B cell (primary cell): ENCODE data around the gene HDAC6. TPM values are rescaled to one million over a fixed set of nuclear protein-coding genes. Genes with fewer than 3 reads are reported as not detected.
A peak's percentile ranks its signal among the peaks of the same experiment; 100 is the strongest.

Experiments
- ATAC-seq: fragments of 200-7000 bp; cut with Tn5 transposase; one replicate; pipeline ENCODE4 v1.10.0; 2021; ENCODE audit warnings: low read depth, mild to moderate bottlenecking, moderate number of reproducible peaks, moderate library complexity
- CTCF ChIA-PET: fragments of 350-600 bp; sonication (Branson Sonifier 250); formaldehyde crosslinking; loops from one replicate; lab custom pipeline; 2021; ENCODE audit warnings: antibody characterized with exemption, inconsistent platforms; lab: Charles Lee
- POLR2A ChIA-PET: fragments of 350-600 bp; sonication (Branson Sonifier 250); formaldehyde crosslinking; loops from one replicate; lab custom pipeline; 2021; ENCODE audit warnings: antibody characterized with exemption; lab: Charles Lee
- DNase-seq: peaks from one replicate; pipeline ENCODE4 v3.0.0; 2013
- H2AFZ ChIP-seq: 2 replicates; pipeline ENCODE4 v1.6.1; 2012; ENCODE audit warnings: mild to moderate bottlenecking, low read depth, low read length; ENCODE audit not compliant: insufficient read depth, poor library complexity, severe bottlenecking
- H3K27ac ChIP-seq, 2 donors: 1 replicate in 1 of 2; 2 replicates in 1 of 2; pipeline ENCODE4 v1.5.1; 2012 to 2013; ENCODE audit warnings: low read length in 2 of 2, mild to moderate bottlenecking in 2 of 2, moderate library complexity in 1 of 2
- H3K27me3 ChIP-seq, 4 experiments: fragments of 200-600 bp in 1 of 4; sonication (generic) in 1 of 4; replicated peaks in 1 of 4; 1 replicate in 2 of 4; 2 replicates in 2 of 4; pipeline versions ENCODE4 v1.6.1 to v1.7.0; 2013 to 2016; ENCODE audit warnings: low read length in 3 of 4, mild to moderate bottlenecking in 2 of 4, mixed read lengths in 1 of 4, moderate library complexity in 1 of 4; ENCODE audit not compliant: insufficient read depth in 4 of 4, control insufficient read depth in 3 of 4; ENCODE audit errors: control extremely low read depth in 1 of 4
- H3K36me3 ChIP-seq, 2 experiments: replicated peaks in 1 of 2; 1 replicate in 1 of 2; 2 replicates in 1 of 2; pipeline versions ENCODE4 v1.6.1 to v1.7.1; 2013; ENCODE audit warnings: low read length in 1 of 2; ENCODE audit not compliant: insufficient read depth in 2 of 2, control insufficient read depth in 1 of 2; ENCODE audit errors: control extremely low read depth in 1 of 2, extremely low read depth in 1 of 2
- H3K4me1 ChIP-seq, 2 donors: fragments of 200-600 bp in 1 of 2; sonication (generic) in 1 of 2; 1 replicate in 1 of 2; 2 replicates in 1 of 2; pipeline versions ENCODE4 v1.5.1 to v1.6.1; 2013 to 2017; ENCODE audit warnings: low read length in 2 of 2; ENCODE audit not compliant: control insufficient read depth in 2 of 2, insufficient read depth in 2 of 2
- H3K4me2 ChIP-seq: replicated peaks from 2 replicates; pipeline ENCODE3; 2012; ENCODE audit warnings: mild to moderate bottlenecking, low read depth, low read length; ENCODE audit not compliant: poor library complexity, severe bottlenecking
- H3K4me3 ChIP-seq, 5 experiments: fragments of 200-600 bp in 1 of 5; sonication (generic) in 1 of 5; 1 replicate in 3 of 5; 2 replicates in 2 of 5; pipeline versions ENCODE4 v1.5.1 to v1.7.0; 2011 to 2016; ENCODE audit warnings: low read length in 4 of 5, mild to moderate bottlenecking in 4 of 5, low read depth in 2 of 5, control low read depth in 1 of 5, moderate library complexity in 1 of 5; ENCODE audit not compliant: insufficient read depth in 1 of 5; ENCODE audit errors: control extremely low read depth in 1 of 5, extremely low read depth in 1 of 5
- H3K79me2 ChIP-seq: fragments of 200-600 bp; sonication (generic); one replicate; pipeline ENCODE4 v1.6.0; 2016; ENCODE audit warnings: low read length; ENCODE audit not compliant: control insufficient read depth, insufficient read depth
- H3K9ac ChIP-seq: fragments of 200-600 bp; sonication (generic); 2 replicates; pipeline ENCODE4 v1.6.1; 2017; ENCODE audit warnings: mild to moderate bottlenecking, low read length, moderate library complexity
- H3K9me3 ChIP-seq, 3 donors: one replicate each; pipeline versions ENCODE4 v1.6.1 to v1.7.1; 2013; ENCODE audit warnings: low read length in 2 of 3; ENCODE audit not compliant: control insufficient read depth in 2 of 3, insufficient read depth in 1 of 3; ENCODE audit errors: control extremely low read depth in 1 of 3
- H4K20me1 ChIP-seq: 2 replicates; pipeline ENCODE4 v1.6.0; 2012; ENCODE audit warnings: mild to moderate bottlenecking, low read length; ENCODE audit not compliant: insufficient read depth, control insufficient read depth, poor library complexity, severe bottlenecking
- H3K27ac Mint-ChIP-seq: one replicate; pipeline ENCODE4 v1.8.0; 2021; ENCODE audit warnings: mixed read lengths
- H3K27me3 Mint-ChIP-seq: one replicate; pipeline ENCODE4 v1.8.0; 2021; ENCODE audit warnings: mixed read lengths
- H3K4me1 Mint-ChIP-seq: one replicate; pipeline ENCODE4 v1.8.0; 2021; ENCODE audit warnings: mixed read lengths
- H3K4me3 Mint-ChIP-seq: one replicate; pipeline ENCODE4 v1.8.0; 2021; ENCODE audit warnings: mixed read lengths
- H3K9me3 Mint-ChIP-seq: one replicate; pipeline ENCODE4 v1.8.0; 2022; ENCODE audit warnings: mixed read lengths; ENCODE audit not compliant: insufficient read depth
- EZH2 ChIP-seq: IDR thresholded peaks from 2 replicates; pipeline ENCODE4 v1.6.1; 2012; ENCODE audit warnings: borderline replicate concordance, low read depth, mild to moderate bottlenecking, moderate library complexity, low read length; ENCODE audit not compliant: insufficient read depth, poor library complexity, severe bottlenecking
- WGBS: methylation state at CpG from one replicate; pipeline ENCODE4 v1.1.5; 2013; ENCODE audit warnings: missing lambda C conversion rate; ENCODE audit not compliant: insufficient coverage; 5-methylcytosine and 5-hydroxymethylcytosine counted together
- intact Hi-C: fragments of 100-400 bp; cut with micrococcal nuclease; formaldehyde crosslinking; loops from one replicate; pipeline ENCODE4 v1.10.0; 2022
- polyA plus RNA-seq: library from polyadenylated mRNA; depleted of rRNA; stranded (reverse); fragments of >200 nt; gene quantifications from 2 replicates; pipeline ENCODE4 v1.2.3, GENCODE V29; 2012
- total RNA-seq, 2 donors: library from RNA; stranded (reverse); fragments of 120-200 nt in 1 of 2; gene quantifications; 1 replicate in 1 of 2; 2 replicates in 1 of 2; pipeline versions ENCODE4 v1.2.3 to v1.2.4, GENCODE V29; 2013 to 2022
- TF ChIP-seq, protein P1 (sequence below): fragments of 200-600 bp; IDR thresholded peaks from one replicate; pipeline ENCODE4 v1.8.0; 2022; ENCODE audit warnings: antibody characterized with exemption, mild to moderate bottlenecking

Gene HDAC6
- total and polyA plus RNA-seq, 2 donors (not counting 1 experiment from before 2014, with no cell fraction given), result 125 to 168 TPM

- POLR2A ChIA-PET, result no interaction called here
- H3K9me3 ChIP-seq, result peaks cover 0 to 11% (median 0%) of the 10 kb centered on the region in 3 donors
- H3K9ac ChIP-seq, result no peak overlapping the region
- peaks cover 7% of the 10 kb centered on the region for H3K4me1 Mint-ChIP-seq
- H3K9me3 Mint-ChIP-seq, result no peaks in the 10 kb centered on the region
- no peaks in the 10 kb centered on the region for H3K79me2 ChIP-seq
- peaks cover 0 to 4% of the 10 kb centered on the region in 2 experiments for H3K36me3 ChIP-seq
- H3K4me3 ChIP-seq, result no peak overlapping the region
- H3K27ac ChIP-seq, result no peak overlapping the region
- H3K27me3 Mint-ChIP-seq, result peaks cover 22% of the 10 kb centered on the region
- ATAC-seq (no peak), DNase-seq (no peak)
- H3K4me1 ChIP-seq, result peaks cover 0 to 6% of the 10 kb centered on the region in 2 donors
- intact Hi-C loops, result no loop called here
- CTCF ChIA-PET, result no interaction called here
- TF ChIP-seq, protein P1, sequence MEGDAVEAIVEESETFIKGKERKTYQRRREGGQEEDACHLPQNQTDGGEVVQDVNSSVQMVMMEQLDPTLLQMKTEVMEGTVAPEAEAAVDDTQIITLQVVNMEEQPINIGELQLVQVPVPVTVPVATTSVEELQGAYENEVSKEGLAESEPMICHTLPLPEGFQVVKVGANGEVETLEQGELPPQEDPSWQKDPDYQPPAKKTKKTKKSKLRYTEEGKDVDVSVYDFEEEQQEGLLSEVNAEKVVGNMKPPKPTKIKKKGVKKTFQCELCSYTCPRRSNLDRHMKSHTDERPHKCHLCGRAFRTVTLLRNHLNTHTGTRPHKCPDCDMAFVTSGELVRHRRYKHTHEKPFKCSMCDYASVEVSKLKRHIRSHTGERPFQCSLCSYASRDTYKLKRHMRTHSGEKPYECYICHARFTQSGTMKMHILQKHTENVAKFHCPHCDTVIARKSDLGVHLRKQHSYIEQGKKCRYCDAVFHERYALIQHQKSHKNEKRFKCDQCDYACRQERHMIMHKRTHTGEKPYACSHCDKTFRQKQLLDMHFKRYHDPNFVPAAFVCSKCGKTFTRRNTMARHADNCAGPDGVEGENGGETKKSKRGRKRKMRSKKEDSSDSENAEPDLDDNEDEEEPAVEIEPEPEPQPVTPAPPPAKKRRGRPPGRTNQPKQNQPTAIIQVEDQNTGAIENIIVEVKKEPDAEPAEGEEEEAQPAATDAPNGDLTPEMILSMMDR, result no peak
- H3K27ac Mint-ChIP-seq, result no peak overlapping the region
- 28% methylated on average over 53 of the region's 73 CpGs for WGBS
- H3K27me3 ChIP-seq, result peaks cover 0 to 24% (median 7%) of the 10 kb centered on the region in 4 experiments
- no peak overlapping the region for H2AFZ ChIP-seq
- no peaks in the 10 kb centered on the region for H4K20me1 ChIP-seq
- peak overlapping the region; percentile 65 for H3K4me3 Mint-ChIP-seq
- H3K4me2 ChIP-seq, result peak overlapping the region; percentile 54
Measured at GRCh38 chrX:48826876-48827653, 25.2 kb downstream of the HDAC6 start.

GRCh38 chrX:48827654-48827968 is 25.7 kb downstream of the HDAC6 start:
- CTCF ChIA-PET, result no interaction called here
- H3K27ac Mint-ChIP-seq, result no peak overlapping the region
- WGBS, result no CpG with 5 or more reads among the region's 4 CpGs

More at GRCh38 chrX:48827654-48827968, 25.7 kb downstream of the HDAC6 start:
- intact Hi-C loops, result no loop called here
- H3K4me1 ChIP-seq, result peaks cover 0 to 6% of the 10 kb centered on the region in 2 donors
- no peak overlapping the region for H2AFZ ChIP-seq
- Mint-ChIP-seq H3K4me3 (peak overlapping the region; percentile 65), H3K9me3 (no peaks in the 10 kb centered on the region), H3K27me3 (peaks cover 26% of the 10 kb centered on the region), H3K4me1 (peaks cover 7% of the 10 kb centered on the region)
- H3K4me3 ChIP-seq, result no peak overlapping the region
- peaks cover 0 to 4% of the 10 kb centered on the region in 2 experiments for H3K36me3 ChIP-seq
- peaks cover 0 to 11% (median 0%) of the 10 kb centered on the region in 3 donors for H3K9me3 ChIP-seq
- DNase-seq (no peak), ATAC-seq (no peak)
- H3K4me2 ChIP-seq, result no peak overlapping the region
- H4K20me1 ChIP-seq, result no peaks in the 10 kb centered on the region
- no peak overlapping the region for H3K9ac ChIP-seq
- H3K27ac ChIP-seq, result no peak overlapping the region
- H3K79me2 ChIP-seq, result no peaks in the 10 kb centered on the region
- H3K27me3 ChIP-seq, result peaks cover 0 to 26% (median 7%) of the 10 kb centered on the region in 4 experiments
- POLR2A ChIA-PET, result no interaction called here
- TF ChIP-seq EZH2, result no peak
- TF ChIP-seq, protein P1, result no peak
